Iris pigment epithelial cell (primary cell): ENCODE results near the gene ZFYVE27.

Experiments used
- DNase-seq: peaks from one replicate; pipeline ENCODE4 v3.0.0-alpha.2; 2011; ENCODE audit warnings: low read depth

ZFYVE27 gene

DNA sequence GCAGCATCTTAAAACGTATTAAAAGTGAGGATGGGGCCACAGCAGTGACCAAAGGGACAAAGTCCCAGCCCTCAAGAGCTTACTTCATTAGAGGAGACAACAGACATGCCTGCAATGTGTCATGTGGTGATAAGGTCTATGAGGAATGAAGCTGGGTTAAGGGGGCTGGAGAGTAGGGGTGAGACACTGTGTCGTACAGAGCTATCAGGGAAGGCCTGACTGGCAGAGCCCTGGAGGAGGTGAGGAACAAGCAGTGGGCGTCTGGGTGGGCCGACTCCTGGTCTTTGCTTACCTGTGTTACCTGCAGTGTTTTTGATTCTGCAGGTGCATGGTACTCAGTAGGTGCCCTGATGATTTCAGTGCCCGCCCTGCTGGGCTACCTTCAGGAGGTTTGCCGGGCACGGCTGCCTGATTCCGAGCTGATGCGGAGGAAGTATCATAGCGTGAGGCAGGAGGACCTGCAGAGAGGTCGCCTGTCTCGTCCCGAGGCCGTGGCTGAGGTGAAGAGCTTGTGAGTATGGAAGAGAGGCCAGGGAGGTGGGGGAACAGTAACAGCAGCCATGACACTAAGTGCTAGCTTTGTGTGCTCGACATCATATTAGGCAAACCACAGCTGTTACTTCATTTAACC, 7.6 kb downstream of the ZFYVE27 start:
- DNase-seq = no peak

DNA sequence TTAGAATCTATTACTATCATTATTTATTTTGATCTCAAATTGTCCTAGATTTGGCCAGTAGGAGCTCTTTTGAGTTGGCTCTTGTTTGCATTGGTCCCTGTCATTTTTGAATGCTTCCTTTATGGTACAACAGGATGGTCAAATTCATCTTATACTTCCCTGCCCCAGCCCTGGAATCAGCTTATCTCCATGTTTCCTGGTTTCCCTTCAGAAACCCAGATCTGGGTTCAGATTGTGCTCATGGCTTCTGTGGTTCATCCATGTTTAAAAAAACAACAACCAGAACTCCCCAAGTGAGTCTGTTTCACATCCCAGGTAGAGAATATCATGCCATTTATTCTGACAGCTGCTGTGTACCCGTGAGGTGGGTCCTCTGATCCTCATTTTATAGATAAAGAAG, 10.6 kb downstream of the ZFYVE27 start:
- DNase-seq = no peak

DNA sequence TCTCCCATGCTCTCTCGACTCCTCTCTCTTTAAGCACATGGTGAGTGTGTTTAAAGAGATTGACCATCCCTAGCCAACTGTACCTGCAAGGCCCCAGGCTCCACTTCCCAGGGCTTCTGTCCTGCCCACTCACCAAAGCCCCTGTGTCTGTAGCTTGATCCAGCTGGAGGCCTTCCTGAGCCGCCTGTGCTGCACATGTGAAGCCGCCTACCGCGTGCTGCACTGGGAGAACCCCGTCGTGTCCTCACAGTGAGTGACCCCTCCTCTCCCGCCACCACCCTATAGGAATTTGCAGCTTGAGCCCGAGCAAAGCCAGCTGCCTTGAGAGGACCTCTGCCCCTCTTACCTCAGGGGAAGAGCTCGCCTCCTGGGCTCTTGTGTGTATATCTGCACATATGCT, 11.2 kb downstream of the ZFYVE27 start:
- DNase-seq = no peak

DNA sequence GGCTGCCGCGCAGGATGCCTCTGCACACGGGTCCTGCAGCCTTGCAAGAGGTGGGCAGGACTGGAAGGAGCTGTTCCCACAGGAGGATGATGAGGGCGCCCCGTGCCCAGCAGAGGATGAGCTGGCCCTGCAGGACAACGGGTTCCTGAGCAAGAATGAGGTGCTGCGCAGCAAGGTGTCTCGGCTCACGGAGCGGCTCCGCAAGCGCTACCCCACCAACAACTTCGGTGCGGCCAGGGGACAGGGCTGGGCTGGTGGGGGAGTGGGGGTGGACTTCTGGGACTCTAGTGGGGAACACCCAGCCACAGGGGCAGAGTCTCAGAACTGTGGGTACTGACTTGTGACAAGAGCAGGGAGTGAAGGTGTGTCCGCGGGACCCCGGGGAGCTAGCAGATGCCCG, 16.0 kb downstream of the ZFYVE27 start:
- DNase-seq = no peak

DNA sequence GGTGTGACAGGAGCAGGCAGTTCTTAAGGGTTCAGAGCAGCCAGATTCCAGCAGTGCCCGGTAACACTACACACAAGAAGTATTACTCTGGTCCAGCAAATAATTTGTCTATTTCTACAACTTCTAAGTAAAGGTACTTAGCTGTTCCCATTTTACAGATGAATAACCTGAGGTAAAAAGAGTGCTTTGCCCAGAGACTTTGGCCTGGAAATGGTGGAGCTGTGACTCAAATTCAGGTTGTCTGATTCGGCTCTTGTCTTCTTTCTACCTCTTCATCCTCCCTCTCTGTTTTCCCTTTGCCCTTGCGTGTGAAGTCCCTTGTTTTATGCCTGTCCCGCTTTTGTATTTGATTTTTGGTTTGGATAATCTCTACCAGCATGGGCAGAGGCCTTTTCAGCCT, 17.8 kb downstream of the ZFYVE27 start:
- no peak for DNase-seq

DNA sequence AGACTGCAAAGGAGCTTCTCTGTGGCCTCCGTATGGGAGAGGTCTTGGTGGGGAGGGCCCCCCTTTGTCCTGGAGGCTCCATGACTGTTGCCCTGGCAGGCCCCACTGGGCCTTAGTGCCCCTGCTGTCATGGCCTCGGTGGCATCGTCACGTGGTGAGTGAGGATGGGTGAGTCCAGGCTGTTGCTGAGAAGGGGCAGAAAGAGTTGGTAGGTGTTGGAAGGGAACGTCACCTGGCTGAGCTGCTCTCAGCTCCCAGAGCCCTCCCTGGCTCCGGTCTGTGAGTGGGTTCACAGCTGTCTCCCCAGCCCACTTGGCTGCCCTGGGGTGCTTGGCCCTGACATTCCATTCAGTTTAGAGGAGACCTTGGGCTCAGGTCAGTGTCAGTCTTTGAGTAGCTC, 18.8 kb downstream of the ZFYVE27 start:
- DNase-seq = no peak

DNA sequence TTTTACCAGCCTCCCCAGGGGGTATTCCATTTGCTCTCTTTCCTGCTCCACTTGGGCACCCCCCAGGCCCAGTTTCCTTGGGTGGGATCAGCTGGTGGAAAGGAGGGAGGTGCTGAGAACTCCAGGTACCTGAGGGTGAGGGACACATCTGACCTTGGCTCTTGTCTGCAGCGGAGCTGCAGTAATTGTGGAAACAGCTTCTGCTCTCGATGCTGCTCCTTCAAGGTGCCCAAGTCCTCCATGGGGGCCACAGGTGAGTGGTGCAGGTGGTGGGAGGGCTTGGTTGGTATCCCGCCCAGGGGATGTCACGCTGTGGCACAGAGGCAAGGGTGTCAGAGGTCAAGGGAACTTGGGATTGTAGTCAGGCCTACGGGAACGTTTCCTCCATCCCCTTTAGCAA, 20.5 kb downstream of the ZFYVE27 start:
- DNase-seq = no peak

DNA sequence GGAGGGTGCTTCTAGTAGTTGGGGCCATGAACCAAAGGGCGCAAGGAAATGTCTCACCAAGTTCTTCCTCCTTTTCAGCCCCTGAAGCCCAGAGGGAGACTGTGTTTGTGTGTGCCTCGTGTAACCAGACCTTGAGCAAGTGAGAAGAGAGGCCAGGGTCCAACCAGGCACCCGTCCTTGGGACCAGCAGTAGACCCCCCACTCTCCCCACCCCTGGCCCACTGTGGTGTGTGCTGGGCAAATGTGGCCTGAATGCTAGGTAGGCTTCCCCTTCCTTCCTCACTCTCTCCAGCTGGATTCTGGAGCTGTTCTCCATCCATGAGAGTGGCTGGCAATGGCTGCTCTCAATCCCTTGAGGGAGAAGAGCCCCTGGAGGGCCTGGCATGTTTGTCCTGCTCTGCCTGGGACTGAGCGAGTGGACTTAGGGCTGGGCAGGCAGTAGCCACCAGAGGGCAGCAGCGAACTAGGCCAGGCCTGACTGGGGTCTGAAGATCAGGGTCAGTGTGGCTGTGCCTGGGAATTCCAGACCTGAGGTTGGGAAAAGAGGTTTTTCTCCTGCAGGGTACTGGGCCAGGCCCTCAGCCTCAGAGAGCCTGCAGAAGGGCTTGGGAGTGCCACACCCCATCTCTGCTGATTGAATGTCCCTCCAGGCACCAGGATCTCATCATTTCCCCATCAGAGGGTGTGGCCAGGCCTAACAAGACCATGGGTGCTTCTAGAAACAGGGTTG, 22.4 kb downstream of the ZFYVE27 start:
- peak; percentile 62 for DNase-seq

DNA sequence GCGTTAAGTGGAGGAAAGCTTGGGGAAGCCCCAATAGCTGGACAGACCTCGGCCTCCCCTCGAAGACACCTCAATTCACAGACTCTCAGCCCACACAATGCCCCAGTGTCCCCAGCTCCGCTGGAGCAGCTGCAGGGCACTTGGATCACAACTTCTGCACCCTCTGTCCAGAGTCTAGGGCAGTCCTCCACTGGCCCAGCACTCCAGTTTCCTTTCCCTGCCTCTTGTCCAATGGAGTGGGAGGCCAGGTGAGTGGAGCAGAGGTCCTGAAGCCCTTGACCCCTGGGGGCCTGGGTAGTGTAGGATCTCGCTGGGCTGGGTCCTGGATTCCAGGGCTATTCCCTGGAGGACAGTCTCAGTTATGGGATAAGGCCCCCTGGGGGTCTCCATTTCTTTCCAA, 23.0 kb downstream of the ZFYVE27 start:
- no peak for DNase-seq

DNA sequence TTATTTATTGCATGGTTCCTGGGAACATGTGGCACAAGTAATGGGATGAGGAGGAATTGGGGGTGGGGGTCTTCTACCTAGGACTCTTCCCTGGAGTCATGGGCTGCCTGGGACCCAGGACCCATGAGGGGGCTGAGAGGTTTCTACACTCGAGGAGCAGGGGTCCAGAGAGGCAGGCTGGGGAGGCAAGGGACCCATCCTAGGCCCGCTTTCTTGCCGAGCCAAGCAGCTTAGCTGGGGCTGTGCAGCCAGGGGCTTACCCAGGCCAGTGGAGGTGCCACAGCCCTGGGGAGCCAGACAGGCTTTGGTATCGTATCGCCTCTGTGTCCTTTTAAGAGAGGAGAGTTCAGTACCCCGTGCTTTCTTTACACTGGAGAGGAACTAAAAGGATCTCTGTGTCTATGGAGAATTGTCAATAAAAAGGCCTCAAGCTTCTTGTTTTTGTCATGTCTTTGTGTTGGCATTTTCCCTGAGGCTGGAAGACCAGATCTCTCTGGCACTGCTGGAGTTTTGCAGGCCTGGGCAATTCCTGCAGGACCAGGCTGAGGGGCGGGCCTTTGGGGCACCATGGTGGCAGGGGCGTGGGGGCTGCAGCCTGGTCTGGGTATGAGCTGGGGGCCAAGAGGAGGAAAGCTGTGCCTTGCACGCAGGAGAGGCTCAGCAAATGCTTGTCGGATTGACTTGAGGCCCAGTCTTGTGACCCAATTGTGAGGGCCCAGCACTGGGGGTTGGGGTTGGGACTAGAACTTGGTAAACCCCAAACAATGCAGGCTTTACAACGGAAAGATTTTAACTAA, 23.7 kb downstream of the ZFYVE27 start:
- no peak for DNase-seq

DNA sequence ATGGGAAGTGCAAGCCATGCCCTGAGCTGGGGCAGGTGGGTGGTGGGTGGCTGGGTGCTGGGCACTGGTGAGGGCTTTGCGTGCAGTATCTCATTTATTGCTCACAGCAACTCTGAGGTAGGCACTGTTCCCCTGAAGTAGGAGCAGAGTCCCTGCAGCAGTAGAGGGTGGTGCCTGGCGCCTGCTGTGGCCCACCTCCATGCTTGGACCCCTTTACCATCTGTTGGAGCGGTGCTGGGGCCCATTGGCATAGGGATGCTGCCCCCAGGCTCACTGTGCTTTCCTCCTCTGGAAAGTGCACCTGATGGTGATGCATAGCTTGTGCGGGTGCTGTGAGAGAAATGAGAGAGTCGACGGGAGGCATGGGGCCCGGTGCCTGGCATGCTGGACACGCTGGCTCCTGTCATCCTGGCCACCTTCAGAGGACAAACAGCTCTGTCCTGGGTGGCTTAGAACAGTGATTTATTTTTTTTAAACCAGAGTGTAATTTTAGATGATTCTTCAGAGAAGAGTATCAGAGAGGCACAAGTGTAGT, 24.5 kb downstream of the ZFYVE27 start:
- DNase-seq = no peak

DNA sequence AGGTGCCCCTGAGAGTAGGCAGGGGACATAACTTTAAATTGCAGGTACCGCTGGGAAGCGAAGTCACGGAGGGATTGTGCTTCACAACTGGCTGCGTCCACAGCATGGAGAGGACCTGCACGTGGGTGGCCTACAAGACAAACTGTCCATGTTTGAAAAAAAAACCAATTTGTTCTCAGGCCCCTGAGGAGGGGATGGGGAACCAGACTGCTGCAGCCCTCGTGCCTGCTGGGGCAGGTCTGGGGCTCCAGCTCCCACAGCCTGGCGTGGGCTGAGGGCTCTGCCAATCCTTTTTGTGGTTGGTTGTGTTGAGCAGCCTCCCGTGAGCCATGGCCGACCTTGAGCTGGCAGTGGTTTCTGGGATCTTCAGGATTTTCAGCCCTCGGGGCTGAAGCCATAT, 25.1 kb downstream of the ZFYVE27 start:
- DNase-seq = no peak

DNA sequence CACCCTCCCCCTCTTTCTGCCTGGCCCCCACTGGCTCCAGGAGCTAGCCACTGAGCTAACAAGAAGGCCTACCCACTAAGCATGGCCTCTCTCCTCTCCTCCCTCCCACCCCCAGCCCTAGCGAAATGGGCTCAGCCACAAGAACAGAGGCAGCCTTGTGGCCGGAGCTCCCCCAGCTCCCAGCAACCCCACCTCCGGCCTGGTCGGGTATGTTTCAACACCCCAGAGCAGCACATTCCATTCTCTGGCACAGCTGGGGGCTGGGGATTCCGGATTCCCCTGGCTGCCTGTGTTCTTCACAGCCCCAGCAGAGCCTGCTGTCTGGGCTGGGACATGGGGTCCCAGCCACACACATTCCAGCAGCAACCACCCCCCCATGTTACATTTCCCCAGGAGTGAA, 25.9 kb downstream of the ZFYVE27 start:
- peak; percentile 53 for DNase-seq

DNA sequence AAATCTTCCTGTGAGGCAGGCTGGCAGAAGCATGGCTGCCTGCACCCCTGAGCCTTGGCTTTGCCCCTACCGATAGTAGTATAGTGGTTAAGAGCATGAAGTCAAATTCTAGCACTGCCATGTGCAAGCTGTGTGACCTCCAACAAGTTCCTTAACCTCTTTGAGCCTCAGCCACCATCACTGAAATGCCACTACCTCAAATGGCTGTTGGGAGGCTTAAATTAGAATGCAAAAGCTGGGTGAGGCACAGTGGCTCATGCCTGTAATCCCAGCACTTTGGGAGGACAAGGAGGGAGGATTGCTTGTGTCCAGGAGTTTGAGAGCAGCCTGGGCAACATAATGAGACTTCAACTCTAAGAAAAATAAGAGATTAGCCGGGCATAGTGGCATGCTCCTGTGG, 26.5 kb downstream of the ZFYVE27 start:
- no peak for DNase-seq

DNA sequence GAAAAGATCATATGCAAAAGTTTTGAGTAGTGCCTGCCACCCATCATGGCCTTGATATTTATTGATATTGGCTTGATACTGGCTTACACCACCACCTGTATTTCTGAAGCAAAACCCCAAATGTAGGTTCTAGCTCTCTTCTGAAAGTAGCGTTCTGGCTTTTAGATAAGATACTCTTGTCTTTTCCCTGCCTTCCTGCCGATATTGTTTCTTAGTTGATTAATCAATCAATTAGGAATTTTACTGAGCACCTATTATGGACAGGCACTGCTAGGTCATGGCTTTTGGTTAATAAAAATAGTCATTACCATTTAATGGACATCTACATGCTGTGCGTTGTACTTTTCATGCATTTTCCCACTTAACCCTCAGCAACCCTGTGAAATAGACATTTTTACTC, 27.0 kb downstream of the ZFYVE27 start:
- no peak for DNase-seq

DNA sequence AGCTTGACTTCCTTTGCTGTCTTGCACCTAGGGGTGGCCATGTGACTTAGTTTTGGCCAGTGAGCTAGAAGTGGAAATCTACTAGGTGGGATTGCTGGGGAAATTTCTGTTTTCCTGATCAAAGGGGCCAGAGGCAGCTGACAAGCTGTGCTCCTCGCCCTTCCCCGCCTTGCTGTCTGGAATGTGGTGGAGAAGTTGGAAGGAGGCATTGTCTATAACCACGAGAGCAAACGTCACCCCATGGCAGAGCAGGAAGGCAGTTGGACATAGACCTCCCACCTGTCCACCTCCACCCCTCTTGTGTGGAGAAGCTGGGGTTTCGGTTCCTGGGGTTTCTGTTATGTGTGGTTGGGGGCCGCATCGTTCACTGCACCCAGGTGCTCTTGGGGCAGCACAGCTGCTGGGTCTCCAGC, 27.6 kb downstream of the ZFYVE27 start:
- no peak for DNase-seq

DNA sequence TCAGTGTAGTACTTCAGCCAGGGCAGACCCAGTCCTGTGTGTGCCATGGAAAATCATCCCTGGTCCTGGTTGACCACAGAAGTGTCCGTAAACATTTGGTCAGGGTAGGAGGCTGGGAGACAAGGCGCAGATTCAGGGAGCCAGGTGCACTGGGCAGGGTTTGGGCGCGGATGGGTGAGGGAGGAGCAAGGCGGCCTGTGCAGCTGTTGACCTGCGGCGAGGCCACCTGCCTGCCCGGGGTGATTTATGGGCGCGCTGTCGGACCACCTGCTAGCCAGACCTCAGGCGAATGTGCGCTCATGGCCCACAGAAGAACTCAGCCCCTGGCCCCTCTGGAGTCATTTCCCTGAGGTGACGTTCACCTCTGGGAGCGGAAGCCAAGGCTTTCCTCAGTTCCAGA, 28.3 kb downstream of the ZFYVE27 start:
- no peak for DNase-seq

DNA sequence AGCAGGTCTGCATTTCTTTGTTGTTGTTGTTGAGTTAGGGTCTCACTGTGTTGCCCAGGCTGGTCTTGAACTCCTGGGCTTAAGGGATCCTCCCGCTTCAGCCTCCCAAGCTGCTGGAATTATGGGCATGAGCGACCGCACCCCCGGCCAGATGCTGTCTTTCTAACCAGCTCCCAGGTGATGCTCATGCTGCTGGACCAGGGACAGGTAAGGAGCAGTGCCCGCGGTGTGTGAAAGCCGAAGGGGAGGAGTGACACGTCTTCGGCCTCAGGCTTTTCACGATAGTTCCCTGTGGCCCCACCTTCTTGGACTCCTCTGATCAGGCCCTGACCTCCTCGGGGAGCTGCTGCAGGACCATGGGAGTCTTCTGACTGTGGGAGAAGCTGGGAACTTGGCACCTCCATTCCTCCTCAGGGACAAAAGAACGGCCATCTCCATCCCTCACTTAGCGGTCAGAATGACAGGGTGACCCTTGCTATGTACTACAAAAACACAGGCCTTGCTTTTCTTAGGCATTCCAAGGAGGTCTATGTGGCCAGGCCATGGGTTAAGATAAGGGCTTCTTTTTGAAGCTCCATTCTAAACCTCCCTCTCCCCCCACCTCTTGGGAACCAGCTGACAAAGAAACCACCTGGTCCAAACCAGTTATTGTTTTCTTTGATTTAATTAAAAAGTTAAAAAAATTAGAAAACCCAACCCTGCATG, 29.3 kb downstream of the ZFYVE27 start:
- DNase-seq = no peak

DNA sequence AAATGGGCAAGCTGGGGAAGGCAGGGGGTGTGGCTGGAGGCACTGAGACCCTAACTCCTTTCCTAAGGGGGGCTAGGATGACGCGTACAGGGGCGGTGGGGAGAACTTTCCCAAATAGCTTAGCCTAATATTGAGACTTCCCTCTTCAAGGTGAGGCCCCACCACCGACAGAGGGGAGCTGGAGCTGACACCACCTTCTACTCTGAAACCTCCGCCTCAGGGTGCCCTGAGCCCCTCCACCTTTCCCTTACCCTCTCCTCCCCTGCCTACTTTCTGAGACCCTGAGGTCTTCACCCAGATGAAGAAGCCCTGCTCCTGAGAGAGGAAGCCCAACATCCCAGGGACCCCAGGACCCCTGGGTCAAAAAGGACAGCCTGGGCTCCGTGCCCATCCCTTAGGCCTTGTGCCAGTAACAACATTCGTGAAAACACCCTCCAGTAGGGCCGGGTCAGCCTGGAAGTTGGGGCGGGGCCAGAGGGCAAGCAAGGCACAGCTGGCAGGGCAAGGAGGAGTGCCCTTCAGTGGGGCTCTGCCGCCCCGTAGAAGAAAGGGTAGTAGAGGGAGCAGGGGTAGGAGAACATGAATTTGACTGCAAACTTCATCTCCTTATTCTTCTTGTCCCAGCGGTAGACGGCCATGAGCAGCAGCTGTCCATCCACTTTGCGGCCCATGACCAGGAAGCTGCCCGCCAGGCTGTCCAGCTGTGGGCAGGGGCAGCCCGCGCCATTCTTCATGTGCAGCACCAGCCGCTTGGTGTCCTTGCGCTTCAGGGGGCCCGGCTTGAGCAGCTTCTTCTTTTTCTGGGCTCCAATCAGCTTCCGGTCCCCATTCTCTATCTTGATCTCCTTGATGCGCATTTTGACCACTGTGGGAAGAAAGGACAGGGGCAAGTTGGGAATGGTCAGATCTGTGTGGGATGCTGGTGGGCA, 30.3 kb downstream of the ZFYVE27 start:
- DNase-seq = no peak

DNA sequence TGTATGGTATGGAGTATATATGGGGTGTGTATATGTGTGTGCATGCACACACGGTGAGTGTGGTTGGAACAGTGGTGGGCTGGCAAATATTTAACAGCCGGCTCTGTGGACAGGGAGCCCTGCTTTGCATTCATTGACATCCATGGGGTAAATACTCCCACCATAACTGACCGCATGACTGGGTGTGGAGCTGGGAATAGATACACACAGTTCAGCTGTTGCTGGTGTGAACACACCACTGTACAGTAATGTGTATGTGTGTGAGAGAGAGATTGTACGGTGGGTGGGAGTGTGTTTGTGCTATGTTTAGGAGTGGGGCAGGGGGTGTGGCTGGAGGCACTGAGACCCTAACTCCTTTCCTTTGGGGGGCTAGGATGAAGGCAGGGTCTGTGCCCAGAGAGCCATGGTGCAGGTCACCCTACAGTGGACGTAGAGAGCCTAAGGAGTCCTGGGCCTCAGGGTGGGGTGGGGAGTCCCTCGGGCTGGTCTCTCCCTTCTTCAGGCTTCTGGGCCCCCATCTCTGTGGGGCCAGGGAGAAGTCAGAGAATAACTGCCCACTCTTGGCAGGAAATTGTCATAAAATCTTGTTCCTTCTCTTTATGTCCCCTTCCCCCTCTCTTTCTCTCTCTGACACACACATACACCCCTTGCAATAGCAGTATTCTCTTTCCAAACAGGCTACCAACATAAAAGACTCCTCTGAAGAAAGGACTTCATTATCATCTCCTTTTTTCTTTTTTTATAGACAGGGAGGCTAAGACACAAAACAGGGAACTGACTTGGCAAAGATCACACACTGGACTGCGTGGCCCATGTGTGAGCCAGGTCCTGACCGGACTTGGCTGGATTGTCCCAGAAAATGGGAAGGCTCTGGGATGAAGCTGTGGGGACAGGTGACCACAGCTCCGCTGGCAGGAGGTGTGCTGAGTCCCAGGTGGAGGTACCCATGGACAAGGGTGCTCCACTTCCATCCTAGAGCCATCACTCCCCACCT, 31.7 kb downstream of the ZFYVE27 start:
- DNase-seq = no peak
